Upper lobe of right lung (tissue), 1 donor: ENCODE results near the gene SLC46A2. TPM values are rescaled to one million over a fixed set of nuclear protein-coding genes. Genes with fewer than 3 reads are reported as not detected.

Experiments
- ATAC-seq: fragments of 200-7000 bp; cut with Tn5 transposase; one replicate; pipeline ENCODE4 v1.9.1; 2020; ENCODE audit warnings: mild to moderate bottlenecking, moderate library complexity
- DNase-seq: peaks from one replicate; pipeline ENCODE4 v3.0.0-alpha.2; 2020
- H3K27ac ChIP-seq: fragments of 200-600 bp; one replicate; pipeline ENCODE4 v1.8.0; 2022
- H3K27me3 ChIP-seq: fragments of 200-600 bp; one replicate; pipeline ENCODE4 v1.8.0; 2022; ENCODE audit warnings: mild to moderate bottlenecking
- H3K36me3 ChIP-seq: fragments of 200-600 bp; one replicate; pipeline ENCODE4 v1.8.0; 2022
- H3K4me1 ChIP-seq: fragments of 200-600 bp; one replicate; pipeline ENCODE4 v1.8.0; 2022
- H3K4me3 ChIP-seq: fragments of 200-600 bp; one replicate; pipeline ENCODE4 v1.8.0; 2022; ENCODE audit warnings: mild to moderate bottlenecking
- H3K9me3 ChIP-seq: fragments of 200-600 bp; one replicate; pipeline ENCODE4 v1.8.0; 2022
- CTCF ChIP-seq: fragments of 200-600 bp; IDR thresholded peaks from one replicate; pipeline ENCODE4 v1.8.0; 2022; ENCODE audit warnings: antibody characterized with exemption
- intact Hi-C: fragments of 100-400 bp; cut with DNase I; formaldehyde crosslinking; loops from one replicate; pipeline ENCODE4 v1.11.0; 2022
- total RNA-seq: library from RNA; stranded (reverse); fragmentation: NEBNext Ultra II Directional; extraction: Animal tissue kit (Norgen Biotek cat#: 25700); gene quantifications from one replicate; pipeline ENCODE4 v1.2.1, GENCODE V29; 2021
- donor health status: DM: no; HTN: yes; CAD: no; lungs with severe emphysema.

SLC46A2 gene
- total RNA-seq, 1 donor from 2014 or later: 17.0 TPM

- Histone ChIP-seq H3K4me1 (peaks cover 38% of the 10 kb centered on the region), H3K36me3 (peaks cover 10% of the 10 kb centered on the region), H3K9me3 (no peaks in the 10 kb centered on the region), H3K27ac (no peak overlapping the region), H3K4me3 (no peak overlapping the region), H3K27me3 (no peaks in the 10 kb centered on the region)
- ATAC-seq: no peak
- intact Hi-C loops: no loop called here
- no peak for TF ChIP-seq CTCF
- no peak for DNase-seq
These were observed 32.7 kb downstream of the SLC46A2 start for GRCh38 chr9:112858005-112858404.

- H3K27ac ChIP-seq: no peak overlapping the region
- intact Hi-C loops: no loop called here
- no peak for TF ChIP-seq CTCF
- H3K36me3 ChIP-seq: peaks cover 14% of the 10 kb centered on the region
- H3K27me3 ChIP-seq: no peaks in the 10 kb centered on the region
- ATAC-seq (no peak), DNase-seq (no peak)
- H3K4me3 ChIP-seq: no peak overlapping the region
- H3K9me3 ChIP-seq: no peaks in the 10 kb centered on the region
- peaks cover 26% of the 10 kb centered on the region for H3K4me1 ChIP-seq
These were observed 33.8 kb downstream of the SLC46A2 start for GRCh38 chr9:112856843-112857242.

GRCh38 chr9:112856200-112856599 lies 34.5 kb downstream of the SLC46A2 start:
- no peak for DNase-seq
- intact Hi-C loops: no loop called here
- no peak for TF ChIP-seq CTCF
- no peaks in the 10 kb centered on the region for H3K9me3 ChIP-seq
- H3K27ac ChIP-seq: no peak overlapping the region
- H3K27me3 ChIP-seq: no peaks in the 10 kb centered on the region
- H3K4me1 ChIP-seq: peaks cover 20% of the 10 kb centered on the region
- peaks cover 17% of the 10 kb centered on the region for H3K36me3 ChIP-seq
- no peak for ATAC-seq
- no peak overlapping the region for H3K4me3 ChIP-seq

- TF ChIP-seq CTCF: no peak
- intact Hi-C loops: no loop called here
- no peak overlapping the region for H3K4me3 ChIP-seq
- DNase-seq (no peak), ATAC-seq (no peak)
- H3K27ac ChIP-seq: no peak overlapping the region
- peaks cover 10% of the 10 kb centered on the region for H3K4me1 ChIP-seq
- H3K27me3 ChIP-seq: no peaks in the 10 kb centered on the region
- H3K9me3 ChIP-seq: no peaks in the 10 kb centered on the region
- H3K36me3 ChIP-seq: peaks cover 24% of the 10 kb centered on the region
These were observed 36.0 kb downstream of the SLC46A2 start for GRCh38 chr9:112854657-112855056.

- H3K9me3 ChIP-seq: no peaks in the 10 kb centered on the region
- H3K4me3 ChIP-seq: no peak overlapping the region
- peaks cover 13% of the 10 kb centered on the region for H3K4me1 ChIP-seq
- ATAC-seq (no peak), DNase-seq (no peak)
- H3K27me3 ChIP-seq: no peaks in the 10 kb centered on the region
- no peak overlapping the region for H3K27ac ChIP-seq
- no peak for TF ChIP-seq CTCF
- peaks cover 24% of the 10 kb centered on the region for H3K36me3 ChIP-seq
- intact Hi-C loops: no loop called here
These were observed 36.6 kb downstream of the SLC46A2 start for GRCh38 chr9:112853882-112854585.
